ENCODE data around the gene NIPAL3. TPM values are rescaled to one million over a fixed set of nuclear protein-coding genes. Genes with fewer than 3 reads are reported as not detected.

The NIPAL3 gene
- total RNA-seq, 1 experiment from 2014 or later: 7.7 TPM

- H3T11ph ChIP-seq (ENCODE audit: low read length): no peak overlapping the region
- Mint-ChIP-seq H3K27me3 (ENCODE audit: low read depth) (peaks cover 3% of the 10 kb centered on the region; the same call in 1 of the 2 replicates), H3K36me3 (ENCODE audit: insufficient read depth in 1 of 3, low read depth in 3 of 3) (peaks cover 3 to 4% (median 3%) of the 10 kb centered on the region in 3 experiments; a peak in 5 of 7 replicates), H3K27ac (no peak overlapping the region), H3K4me1 (peaks cover 22 to 24% of the 10 kb centered on the region in 2 experiments), H3K9me3 (no peaks in the 10 kb centered on the region), H3K4me3 (no peak overlapping the region)
- H3K79me2 ChIP-seq (ENCODE audit: insufficient read depth, low read length): no peaks in the 10 kb centered on the region
- H3K23me2 ChIP-seq (ENCODE audit: insufficient read length, low read depth, low read length, poor library complexity, severe bottlenecking): peaks cover 6% of the 10 kb centered on the region
- no peak overlapping the region for H2BK20ac ChIP-seq (ENCODE audit: low read depth, low read length, poor library complexity, severe bottlenecking)
- no CpG with 5 or more reads among the region's 4 CpGs for WGBS (ENCODE audit: extremely low coverage, insufficient read length, low lambda C conversion rate)
- no peaks in the 10 kb centered on the region for H3K79me1 ChIP-seq (ENCODE audit: insufficient read depth, low read depth, low read length, poor library complexity, severe bottlenecking)
- H3K18ac ChIP-seq (ENCODE audit: insufficient read length, low read depth, low read length): no peak overlapping the region
- H2BK12ac ChIP-seq (ENCODE audit: insufficient read length, low read depth, low read length): no peak overlapping the region
- no peaks in the 10 kb centered on the region for H3K27me3 ChIP-seq (ENCODE audit: insufficient read depth, low read length)
- DNase-seq: no peak
- H3K56ac ChIP-seq (ENCODE audit: insufficient read length, low read depth, low read length): no peak overlapping the region
- no peak overlapping the region for H2AK5ac ChIP-seq (ENCODE audit: insufficient read length, low read length)
- no peak overlapping the region for H4K8ac ChIP-seq (replicated peaks; ENCODE audit: insufficient read length, low read depth, low read length)
- no peak overlapping the region for H4K91ac ChIP-seq (ENCODE audit: insufficient read length, low read depth, low read length)
- H3K27ac ChIP-seq (ENCODE audit: insufficient read length, low read depth, low read length): no peak overlapping the region
- no peak overlapping the region for H3K9ac ChIP-seq (ENCODE audit: extremely low read depth, insufficient read length, low read length)
- H2AFZ ChIP-seq (ENCODE audit: low read length): no peak overlapping the region
- TF ChIP-seq CTCF (conservative IDR thresholded peaks at IDR 0.05): no peak
- no peak overlapping the region for H2BK5ac ChIP-seq (ENCODE audit: insufficient read length, low read length)
- no peak overlapping the region for H3K4ac ChIP-seq (ENCODE audit: low read depth, low read length)
- H4K20me1 ChIP-seq (ENCODE audit: control insufficient read depth, insufficient read depth, insufficient read length): no peaks in the 10 kb centered on the region
- no peaks in the 10 kb centered on the region; the same call in 1 of the 2 replicates for H3K4me1 ChIP-seq (ENCODE audit: insufficient read depth, low read length)
- H3K9me3 ChIP-seq (ENCODE audit: control insufficient read depth, low read depth, low read length): no peaks in the 10 kb centered on the region
- no peak overlapping the region for H2BK120ac ChIP-seq (ENCODE audit: low read depth, low read length, poor library complexity, severe bottlenecking)
- H2BK15ac ChIP-seq (ENCODE audit: low read depth, low read length): no peak overlapping the region
- H3K4me2 ChIP-seq (ENCODE audit: insufficient read depth, insufficient read length, low read length): no peak overlapping the region
- H4K5ac ChIP-seq (ENCODE audit: insufficient read length, low read depth, low read length): no peak overlapping the region
- H3K14ac ChIP-seq (ENCODE audit: insufficient read depth, low read length): no peak overlapping the region
- no peak overlapping the region for H3K23ac ChIP-seq (ENCODE audit: insufficient read length, low read depth, low read length)
Measured at GRCh38 chr1:24420547-24420946, 4.9 kb downstream of the NIPAL3 start.

Data from H9 (cell line).